Middle frontal gyrus (tissue), 1 donor: ENCODE results near the gene SPATA6.
"Not testable (repeated sequence)": the region's sequence is repeated elsewhere in the genome, so short reads cannot be mapped to it uniquely, and the experiment has no call there.

Source experiments
- DNase-seq: peaks from one replicate; pipeline ENCODE4 v3.0.0-alpha.2; 2015; ENCODE audit warnings: low spot score; ENCODE audit errors: extremely low spot score

SPATA6 gene

DNA sequence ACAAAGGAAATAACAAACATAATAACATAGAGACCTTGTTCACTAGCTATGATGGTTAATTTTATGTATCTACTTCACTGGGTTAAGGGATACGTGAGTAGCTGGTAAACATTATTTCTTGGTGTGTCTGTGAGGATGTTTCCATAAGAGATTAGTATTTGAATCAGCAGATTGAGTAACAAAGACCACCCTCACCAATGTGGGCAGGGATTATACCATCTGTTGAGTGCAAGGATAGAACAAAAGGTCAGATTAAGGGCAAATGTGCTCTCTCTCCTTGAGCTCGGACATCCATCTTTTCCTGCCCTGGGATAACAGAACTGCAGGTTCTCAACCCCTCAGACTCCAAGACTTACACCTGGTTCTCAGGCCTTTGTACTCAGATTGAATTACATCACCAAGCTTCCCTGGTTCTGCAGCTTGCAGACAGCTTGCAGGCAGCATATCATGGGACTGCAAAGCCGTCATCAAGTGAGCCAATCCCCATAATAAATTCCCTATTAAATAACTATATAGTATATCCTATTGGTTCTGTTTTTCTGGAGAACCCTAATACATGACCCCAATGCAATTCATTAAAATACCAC is 9.2 kb downstream of the SPATA6 start:
- DNase-seq = no peak

GRCh38 chr1:48450505-48450904 is 21.5 kb downstream of the SPATA6 start:
- no peak for DNase-seq

- no peak for DNase-seq
Observed at GRCh38 chr1:48448932-48449331, 23.1 kb downstream of the SPATA6 start.

GRCh38 chr1:48444186-48444585 is 27.8 kb downstream of the SPATA6 start:
- DNase-seq = not testable (repeated sequence)

DNA sequence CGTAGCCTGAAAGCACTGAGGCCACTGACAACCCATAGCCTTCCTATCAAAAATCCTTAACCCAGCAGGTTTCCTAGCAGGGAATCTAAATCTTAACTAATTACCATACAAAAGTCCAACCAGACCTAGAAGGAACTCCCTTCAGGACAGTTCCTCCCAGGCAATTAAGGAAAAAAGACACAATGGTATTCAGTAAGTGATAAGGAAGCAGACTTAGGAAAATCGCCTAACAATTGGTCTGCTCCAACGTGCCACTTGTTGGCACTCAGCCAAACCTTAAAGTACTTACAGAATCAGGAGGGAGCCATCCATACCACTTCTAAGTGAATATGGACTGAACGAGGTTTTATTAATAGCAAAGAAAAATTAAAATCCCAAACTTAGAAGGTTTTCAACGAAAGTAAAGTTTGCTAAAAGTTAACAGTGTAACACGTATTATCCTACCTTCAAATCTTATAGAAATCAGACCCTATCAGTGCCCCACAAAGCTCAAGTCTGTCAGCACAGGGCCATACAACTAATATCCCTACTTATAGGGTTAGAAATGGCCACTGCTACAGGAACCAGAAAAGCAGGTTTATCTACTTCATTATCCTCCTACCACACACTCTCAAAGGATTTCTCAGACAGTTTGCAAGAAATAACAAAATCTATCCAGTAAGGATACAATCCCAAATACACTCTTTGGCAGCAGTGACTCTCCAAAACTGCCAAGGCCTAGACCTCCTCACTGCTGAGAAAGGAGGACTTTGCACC is 29.0 kb downstream of the SPATA6 start:
- DNase-seq = no peak

- not testable (repeated sequence) for DNase-seq
Observed at GRCh38 chr1:48440786-48441185, 31.2 kb downstream of the SPATA6 start.

GRCh38 chr1:48439380-48439779 is 32.6 kb downstream of the SPATA6 start:
- DNase-seq = no peak

DNA sequence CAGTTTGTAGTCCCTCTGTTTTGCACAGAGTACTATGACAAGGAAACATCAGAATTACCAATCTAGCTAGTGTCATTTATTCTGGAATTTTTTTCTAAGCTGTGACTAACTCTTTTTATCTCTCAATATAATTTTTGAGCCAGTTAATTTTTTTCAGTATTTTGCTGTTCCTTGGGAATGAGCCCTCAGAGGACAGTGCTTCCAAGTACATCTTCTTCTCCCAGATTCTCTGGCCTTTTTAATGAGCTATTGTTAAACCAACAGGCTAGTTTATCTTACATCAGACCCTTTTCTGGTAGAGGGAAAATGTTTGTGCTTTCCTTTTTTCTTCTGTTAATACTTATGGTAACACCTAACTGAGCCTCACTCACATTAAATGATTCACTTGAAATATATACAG is 34.6 kb downstream of the SPATA6 start:
- not testable (repeated sequence) for DNase-seq

DNA sequence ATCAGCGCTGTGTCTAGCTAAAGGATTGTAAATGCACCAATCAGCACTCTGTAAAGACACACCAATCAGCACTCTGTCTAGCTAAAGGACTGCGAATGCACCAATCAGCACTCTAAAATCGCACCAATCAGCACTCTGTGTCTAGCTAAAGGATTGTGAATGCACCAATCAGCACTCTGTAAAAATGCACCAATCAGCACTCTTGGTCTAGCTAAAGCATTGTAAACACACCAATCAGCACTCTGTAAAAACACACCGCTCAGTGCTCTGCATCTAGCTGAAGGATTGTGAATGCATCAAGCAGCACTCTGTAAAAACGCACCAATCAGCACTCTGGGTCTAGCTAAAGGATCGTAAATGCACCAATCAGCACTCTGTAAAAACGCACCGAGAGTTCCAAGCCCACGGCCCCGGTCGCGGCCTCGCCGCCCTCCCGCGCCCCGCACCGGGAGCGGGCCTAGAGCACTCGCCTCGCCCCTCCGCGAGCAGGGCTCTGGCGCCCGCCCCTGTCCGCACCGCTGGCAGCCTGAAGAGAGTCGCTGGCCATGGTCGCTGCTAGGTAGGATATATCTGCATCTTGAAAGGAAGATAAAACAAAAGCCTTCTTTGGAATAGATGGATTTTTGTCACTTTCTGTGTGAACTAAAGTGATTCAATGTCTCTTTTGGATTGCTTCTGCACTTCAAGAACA is 36.5 kb downstream of the SPATA6 start:
- not testable (repeated sequence) for DNase-seq

- no peak for DNase-seq
Observed at GRCh38 chr1:48430832-48431231, 41.2 kb downstream of the SPATA6 start.

- DNase-seq = no peak
Observed at GRCh38 chr1:48422009-48422408, 50.0 kb downstream of the SPATA6 start.

GRCh38 chr1:48418742-48419141 is 53.3 kb downstream of the SPATA6 start:
- no peak for DNase-seq

DNA sequence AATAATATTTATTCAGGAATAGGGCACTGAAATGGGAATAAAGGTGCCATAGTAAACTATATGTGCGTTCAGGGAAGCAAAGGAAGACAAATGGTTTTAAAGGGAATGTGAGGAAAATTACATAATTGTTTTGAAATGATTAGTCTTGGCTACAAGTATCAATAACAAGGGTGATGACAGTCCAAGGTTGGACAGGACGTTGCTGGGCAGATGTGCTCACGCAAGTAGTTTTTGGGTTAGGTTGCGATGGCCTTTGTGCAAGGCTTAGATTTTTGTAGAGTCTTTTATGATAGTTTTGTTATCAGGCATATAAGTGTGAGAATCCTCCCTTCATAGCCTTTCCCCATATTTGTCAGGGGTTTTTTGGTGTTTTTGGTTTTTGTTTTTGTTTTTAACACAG is 57.0 kb downstream of the SPATA6 start:
- DNase-seq = no peak

DNA sequence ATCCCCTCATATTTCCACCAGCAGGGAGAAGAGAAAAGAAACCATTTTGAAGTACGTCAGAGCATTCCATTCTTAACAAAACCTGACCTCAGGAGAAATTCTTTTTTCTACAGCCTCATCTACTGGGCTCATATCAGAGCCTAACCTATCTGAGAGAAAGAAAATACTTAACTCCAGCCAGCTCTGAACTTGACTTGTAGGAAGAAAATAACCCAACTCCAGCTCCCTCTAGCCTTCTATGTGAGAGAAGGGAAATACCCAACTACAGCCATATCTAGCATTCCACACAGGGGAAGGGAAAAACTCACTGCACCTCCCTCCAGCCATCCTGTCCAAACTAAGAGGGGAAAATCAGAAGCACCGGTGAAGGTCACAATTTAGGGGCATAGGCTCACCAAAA is 57.7 kb downstream of the SPATA6 start:
- no peak for DNase-seq

- no peak for DNase-seq
Observed at GRCh38 chr1:48405940-48406339, 66.1 kb downstream of the SPATA6 start.

- no peak for DNase-seq
Observed at GRCh38 chr1:48405400-48405799, 66.6 kb downstream of the SPATA6 start.

GRCh38 chr1:48402599-48402998 is 69.4 kb downstream of the SPATA6 start:
- DNase-seq = no peak

DNA sequence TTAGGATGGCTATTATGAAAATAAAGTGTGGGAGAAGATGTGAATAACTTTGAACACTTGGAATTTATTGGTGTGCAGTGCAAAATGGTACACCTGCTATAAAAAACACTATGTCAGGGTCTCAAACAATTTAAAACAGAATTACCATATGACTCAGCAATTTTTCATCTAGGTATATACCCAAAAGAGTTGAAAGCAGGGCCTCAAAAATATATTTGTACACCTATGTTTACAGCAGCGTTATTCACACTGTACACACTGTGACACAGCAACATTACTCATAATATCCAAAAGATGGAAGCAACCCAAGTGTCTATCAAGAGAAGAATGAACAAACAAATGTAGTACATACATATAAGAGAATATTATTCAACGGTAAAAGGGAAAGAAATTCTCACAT is 75.8 kb downstream of the SPATA6 start:
- DNase-seq = no peak

- DNase-seq = no peak
Observed at GRCh38 chr1:48391926-48392325, 80.1 kb downstream of the SPATA6 start.

DNA sequence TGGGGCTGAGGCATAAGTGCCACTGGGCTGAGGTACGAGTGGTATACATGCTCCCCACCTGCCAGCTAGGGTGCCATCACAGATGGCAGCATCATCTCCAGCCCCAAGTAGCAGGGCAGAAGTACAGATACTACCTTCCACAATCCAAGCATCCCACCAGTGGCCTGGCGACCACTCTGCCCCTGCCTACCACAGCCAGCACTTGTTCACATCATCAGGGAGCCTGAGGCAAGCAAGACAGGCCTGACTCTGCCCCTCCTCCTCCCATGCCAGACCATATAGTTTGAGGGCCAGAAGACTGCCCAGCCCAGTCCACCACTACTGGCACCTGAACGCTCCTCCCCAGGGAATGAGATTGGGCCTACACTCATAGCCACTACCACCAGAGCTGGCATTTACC is 84.6 kb downstream of the SPATA6 start:
- DNase-seq = no peak

GRCh38 chr1:48374785-48375184 is 97.2 kb downstream of the SPATA6 start:
- DNase-seq = no peak

- DNase-seq = no peak
Observed at GRCh38 chr1:48371598-48371997, 100.4 kb downstream of the SPATA6 start.

GRCh38 chr1:48362901-48363300 is 109.1 kb downstream of the SPATA6 start:
- DNase-seq = no peak
